Chondrocyte (in vitro differentiated cells): Measurements from ENCODE around the gene SSRP1. TPM values are rescaled to one million over a fixed set of nuclear protein-coding genes. Genes with fewer than 3 reads are reported as not detected.

ENCODE experiments used
- DNase-seq: peaks from one replicate; pipeline ENCODE4 v3.0.0; 2021; ENCODE audit warnings: mixed read lengths, low spot score
- H3K27ac Mint-ChIP-seq: one replicate; pipeline ENCODE4 v1.8.0; 2021; ENCODE audit warnings: mild to moderate bottlenecking, moderate library complexity, mixed read lengths; ENCODE audit not compliant: unreplicated experiment
- H3K27me3 Mint-ChIP-seq: 2 replicates; pipeline ENCODE4 v1.8.0; 2021; ENCODE audit warnings: low read depth, mixed read lengths
- H3K36me3 Mint-ChIP-seq: 2 replicates; pipeline ENCODE4 v1.8.0; 2021; ENCODE audit warnings: low read depth, mixed read lengths
- H3K4me1 Mint-ChIP-seq: 2 replicates; pipeline ENCODE4 v1.8.0; 2021; ENCODE audit warnings: low read depth, mild to moderate bottlenecking, mixed read lengths
- H3K4me3 Mint-ChIP-seq: one replicate; pipeline ENCODE4 v1.8.0; 2021; ENCODE audit warnings: mild to moderate bottlenecking, moderate library complexity, mixed read lengths; ENCODE audit not compliant: unreplicated experiment
- H3K9me3 Mint-ChIP-seq: 2 replicates; pipeline ENCODE4 v1.8.0; 2021; ENCODE audit warnings: low read depth, mixed read lengths
- total RNA-seq: library from RNA; stranded (reverse); gene quantifications from 3 replicates; pipeline ENCODE4 v1.2.1, GENCODE V29; 2021
- TF ChIP-seq, protein P1 (sequence below): fragments of 200-600 bp; sonication (generic); IDR thresholded peaks from 2 replicates; pipeline ENCODE4 v1.5.0; 2021; ENCODE audit warnings: antibody characterized with exemption, mild to moderate bottlenecking, moderate library complexity

The SSRP1 gene
- total RNA-seq, 1 donor from 2014 or later = 58.8 TPM

DNA sequence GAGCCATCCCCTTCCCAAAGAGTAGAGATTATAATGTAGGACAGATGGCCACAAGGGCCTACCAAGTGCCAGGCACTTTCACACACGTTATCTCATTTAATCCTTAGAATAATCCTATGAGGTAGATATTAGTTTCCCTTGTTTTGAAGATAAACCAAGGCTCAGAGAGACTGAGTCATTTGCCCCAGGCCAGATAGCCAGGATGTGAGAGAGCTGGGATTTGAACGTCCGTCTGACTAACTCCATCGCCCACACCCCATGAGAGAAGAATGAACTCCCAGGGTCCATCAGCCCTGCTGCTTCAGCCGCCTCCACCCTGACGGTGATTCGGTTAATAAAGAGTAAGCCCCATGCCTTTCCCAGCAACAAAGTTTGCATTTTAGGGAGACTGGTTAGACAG, 34.6 kb upstream of the SSRP1 start:
- Mint-ChIP-seq H3K4me3 (no peak overlapping the region), H3K9me3 (peaks cover 2% of the 10 kb centered on the region), H3K4me1 (no peaks in the 10 kb centered on the region), H3K27ac (no peak overlapping the region), H3K36me3 (no peaks in the 10 kb centered on the region), H3K27me3 (peaks cover 27% of the 10 kb centered on the region)
- DNase-seq = no peak
- TF ChIP-seq, protein P1, sequence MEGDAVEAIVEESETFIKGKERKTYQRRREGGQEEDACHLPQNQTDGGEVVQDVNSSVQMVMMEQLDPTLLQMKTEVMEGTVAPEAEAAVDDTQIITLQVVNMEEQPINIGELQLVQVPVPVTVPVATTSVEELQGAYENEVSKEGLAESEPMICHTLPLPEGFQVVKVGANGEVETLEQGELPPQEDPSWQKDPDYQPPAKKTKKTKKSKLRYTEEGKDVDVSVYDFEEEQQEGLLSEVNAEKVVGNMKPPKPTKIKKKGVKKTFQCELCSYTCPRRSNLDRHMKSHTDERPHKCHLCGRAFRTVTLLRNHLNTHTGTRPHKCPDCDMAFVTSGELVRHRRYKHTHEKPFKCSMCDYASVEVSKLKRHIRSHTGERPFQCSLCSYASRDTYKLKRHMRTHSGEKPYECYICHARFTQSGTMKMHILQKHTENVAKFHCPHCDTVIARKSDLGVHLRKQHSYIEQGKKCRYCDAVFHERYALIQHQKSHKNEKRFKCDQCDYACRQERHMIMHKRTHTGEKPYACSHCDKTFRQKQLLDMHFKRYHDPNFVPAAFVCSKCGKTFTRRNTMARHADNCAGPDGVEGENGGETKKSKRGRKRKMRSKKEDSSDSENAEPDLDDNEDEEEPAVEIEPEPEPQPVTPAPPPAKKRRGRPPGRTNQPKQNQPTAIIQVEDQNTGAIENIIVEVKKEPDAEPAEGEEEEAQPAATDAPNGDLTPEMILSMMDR = no peak

DNA sequence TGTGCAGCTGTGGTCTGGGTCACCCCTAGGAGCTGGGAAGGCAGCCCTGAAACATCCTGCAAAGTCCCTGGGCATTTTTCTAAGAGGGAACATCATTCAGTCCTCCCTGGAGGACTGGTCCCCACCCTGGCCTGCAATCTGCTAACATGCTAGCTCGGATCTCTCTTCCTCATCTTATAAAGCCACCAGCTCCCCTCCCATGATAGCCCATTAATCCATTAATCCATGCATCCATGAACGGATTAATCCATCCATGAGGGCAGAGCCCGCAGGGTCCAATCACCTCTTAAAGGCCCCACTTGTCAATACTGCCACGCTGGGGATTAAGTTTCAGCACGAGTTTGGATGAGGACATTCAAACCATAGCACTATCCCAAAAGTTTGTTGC, 33.1 kb upstream of the SSRP1 start:
- H3K36me3 Mint-ChIP-seq = no peaks in the 10 kb centered on the region
- peaks cover 38% of the 10 kb centered on the region for H3K27me3 Mint-ChIP-seq
- TF ChIP-seq, protein P1 = no peak
- peaks cover 2% of the 10 kb centered on the region for H3K9me3 Mint-ChIP-seq
- DNase-seq = no peak
- H3K4me1 Mint-ChIP-seq = no peaks in the 10 kb centered on the region
- no peak overlapping the region for H3K27ac Mint-ChIP-seq
- H3K4me3 Mint-ChIP-seq = no peak overlapping the region

DNA sequence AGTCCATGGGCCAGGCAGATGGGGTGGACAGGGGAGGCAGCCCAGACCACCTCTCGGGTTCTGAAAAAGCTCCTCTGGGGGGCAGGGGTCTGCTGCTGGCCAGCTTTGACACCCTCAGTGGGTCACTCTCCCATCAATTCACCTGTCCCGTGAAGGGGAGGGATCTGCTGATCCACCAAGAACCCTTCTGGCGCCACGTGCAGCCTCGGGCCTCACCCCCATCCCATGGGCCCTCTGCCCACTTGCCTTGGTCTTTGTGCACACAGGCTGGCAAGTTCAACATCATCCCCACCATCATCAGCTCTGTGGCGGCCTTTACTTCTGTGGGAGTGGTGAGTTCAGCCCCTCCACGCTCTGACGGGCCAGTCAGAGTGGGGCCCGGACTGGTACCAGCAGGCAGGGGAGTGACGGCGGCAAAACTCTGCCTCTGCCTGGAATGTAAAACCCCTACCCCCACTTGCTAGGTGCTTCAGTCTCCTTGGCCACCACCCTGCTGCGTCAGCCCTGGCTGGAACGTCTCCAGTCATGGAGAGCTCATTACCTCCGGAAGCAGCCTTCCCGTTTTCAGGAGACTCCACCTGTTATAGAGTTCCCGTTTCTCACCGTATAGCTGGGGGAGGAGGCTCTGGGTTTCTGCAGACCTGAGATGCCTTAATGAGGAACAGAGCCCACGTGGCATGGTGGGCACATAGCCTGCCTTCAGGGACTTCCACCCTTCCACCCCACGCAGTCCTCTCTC, 32.6 kb upstream of the SSRP1 start:
- no peak for DNase-seq
- no peak overlapping the region for H3K4me3 Mint-ChIP-seq
- H3K27ac Mint-ChIP-seq = no peak overlapping the region
- H3K36me3 Mint-ChIP-seq = no peaks in the 10 kb centered on the region
- H3K27me3 Mint-ChIP-seq = peaks cover 38% of the 10 kb centered on the region
- TF ChIP-seq, protein P1 = no peak
- no peaks in the 10 kb centered on the region for H3K9me3 Mint-ChIP-seq
- no peaks in the 10 kb centered on the region for H3K4me1 Mint-ChIP-seq

DNA sequence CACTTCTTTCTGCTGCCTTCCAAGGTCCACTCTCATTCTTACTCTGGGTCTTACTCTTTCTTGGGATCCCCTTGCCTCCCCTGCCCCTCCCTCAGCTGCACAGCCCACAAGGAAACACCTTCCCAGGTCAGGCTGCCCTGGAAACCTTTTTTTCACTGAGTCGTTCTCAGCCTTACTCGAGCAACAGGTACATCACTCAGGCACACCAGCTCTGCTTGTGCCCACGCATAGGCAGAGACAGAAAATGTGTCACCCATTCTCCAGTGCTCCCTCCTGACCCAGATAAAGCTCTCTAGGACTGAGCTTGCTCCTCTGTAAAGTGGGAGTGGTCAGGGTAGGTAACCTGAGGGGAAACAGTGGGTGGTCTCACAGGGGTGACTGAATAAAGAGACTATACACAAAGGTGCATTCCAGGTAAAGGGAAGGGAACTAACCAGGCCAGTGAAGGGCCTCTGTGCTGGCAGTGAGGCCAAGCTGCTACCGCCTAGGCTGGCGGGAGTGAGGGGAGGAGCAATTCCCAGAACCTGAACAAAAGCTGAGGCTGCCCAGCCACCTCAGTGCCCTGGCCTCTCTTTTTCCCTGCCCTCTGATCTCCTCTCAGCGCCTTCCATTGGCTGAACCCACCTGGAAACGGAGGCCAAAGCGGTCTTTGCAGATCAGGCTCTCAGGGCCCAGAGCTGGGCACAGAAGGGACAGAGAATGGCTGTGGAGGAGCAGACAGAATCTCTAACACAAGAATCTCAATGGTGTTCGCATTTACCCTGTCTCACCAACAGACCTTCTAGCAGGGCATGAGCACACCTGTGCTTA, 29.4 kb upstream of the SSRP1 start:
- H3K27ac Mint-ChIP-seq = no peak overlapping the region
- TF ChIP-seq, protein P1 = no peak
- H3K36me3 Mint-ChIP-seq = no peaks in the 10 kb centered on the region
- H3K9me3 Mint-ChIP-seq = no peaks in the 10 kb centered on the region
- peaks cover 3% of the 10 kb centered on the region for H3K4me1 Mint-ChIP-seq
- H3K4me3 Mint-ChIP-seq = no peak overlapping the region
- peaks cover 41% of the 10 kb centered on the region for H3K27me3 Mint-ChIP-seq
- no peak for DNase-seq

DNA sequence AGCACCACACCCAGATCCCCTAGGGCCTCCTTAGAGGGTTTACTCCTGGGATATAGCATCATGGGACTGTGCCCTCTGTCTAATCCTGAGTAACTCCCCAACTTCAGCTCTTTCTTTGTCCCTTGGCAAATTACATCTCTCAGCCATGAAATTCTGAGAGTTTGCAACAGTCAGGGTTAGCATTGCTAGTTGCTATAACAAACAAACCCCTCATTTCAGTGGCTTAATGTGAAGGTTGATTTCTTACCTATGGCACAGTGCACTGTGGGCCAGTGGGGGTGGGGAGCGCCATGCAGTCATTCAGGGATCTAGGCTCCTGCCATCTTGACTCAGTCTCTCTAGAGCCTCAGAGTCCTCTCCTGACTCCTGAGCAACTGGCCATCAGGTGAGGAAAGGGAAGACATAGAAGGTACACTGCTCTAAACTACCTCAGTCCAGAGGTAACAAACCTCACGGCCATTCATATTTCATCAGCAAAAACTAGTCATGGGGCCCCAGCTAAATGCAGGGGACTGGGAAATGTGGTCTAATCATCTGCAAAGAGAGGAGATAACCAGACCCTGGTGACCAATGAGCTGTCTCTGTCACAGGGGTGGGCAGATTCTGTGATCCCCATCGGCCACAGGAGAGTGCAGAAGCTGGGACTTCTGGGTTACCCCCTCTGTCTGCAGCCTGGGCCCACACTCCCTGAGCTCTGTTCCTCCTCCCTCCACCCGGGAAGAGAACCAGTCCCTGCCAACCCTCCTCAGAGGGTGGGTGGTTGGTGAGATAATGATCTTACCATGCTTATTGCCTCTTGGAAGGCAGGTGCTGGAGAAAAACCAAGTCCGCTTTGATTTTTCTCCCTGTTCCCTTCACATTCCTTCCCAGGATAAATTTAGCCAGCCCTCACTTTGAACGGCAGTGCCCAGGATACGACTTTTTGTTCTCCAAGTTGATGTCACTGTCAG, 27.7 kb upstream of the SSRP1 start:
- Mint-ChIP-seq H3K36me3 (no peaks in the 10 kb centered on the region), H3K9me3 (no peaks in the 10 kb centered on the region), H3K4me1 (peaks cover 4% of the 10 kb centered on the region), H3K4me3 (no peak overlapping the region), H3K27ac (no peak overlapping the region), H3K27me3 (peaks cover 41% of the 10 kb centered on the region)
- no peak for DNase-seq
- TF ChIP-seq, protein P1 = no peak
